Femur (tissue), 1 donor: ENCODE data around the gene FEZ2.

Source experiments
- DNase-seq: peaks from one replicate; pipeline ENCODE4 v3.0.0-alpha.2; 2017

FEZ2 gene

GRCh38 chr2:36526226-36526625, 71.7 kb downstream of the FEZ2 start:
- no peak for DNase-seq

- no peak for DNase-seq
These were observed 72.7 kb downstream of the FEZ2 start for GRCh38 chr2:36525245-36525644.

- no peak for DNase-seq
These were observed 74.8 kb downstream of the FEZ2 start for GRCh38 chr2:36523153-36523552.

GRCh38 chr2:36520431-36520830, 77.5 kb downstream of the FEZ2 start:
- DNase-seq, result no peak

- no peak for DNase-seq
These were observed 81.7 kb downstream of the FEZ2 start for GRCh38 chr2:36516136-36516870.

GRCh38 chr2:36515538-36515937, 82.4 kb downstream of the FEZ2 start:
- no peak for DNase-seq

- DNase-seq, result no peak
These were observed 84.3 kb downstream of the FEZ2 start for GRCh38 chr2:36513661-36514060.

- no peak for DNase-seq
These were observed 85.3 kb downstream of the FEZ2 start for GRCh38 chr2:36512705-36513104.

GRCh38 chr2:36511858-36512603, 85.9 kb downstream of the FEZ2 start:
- DNase-seq, result no peak

- DNase-seq, result no peak
These were observed 88.9 kb downstream of the FEZ2 start for GRCh38 chr2:36509075-36509474.

- peak; percentile 73 for DNase-seq
These were observed 90.6 kb downstream of the FEZ2 start for GRCh38 chr2:36507408-36507812.
